HG02763 (cell line): Measurements from ENCODE around the gene AP5B1.
"Not testable (repeated sequence)": the region's sequence is repeated elsewhere in the genome, so short reads cannot be mapped to it uniquely, and the experiment has no call there.

Source experiments
- ATAC-seq: cut with Tn5 transposase; IDR thresholded peaks from one replicate; pipeline ENCODE4 v1.9.1; 2021; ENCODE audit warnings: mild to moderate bottlenecking, moderate library complexity; ENCODE audit not compliant: unreplicated experiment

The AP5B1 gene

DNA sequence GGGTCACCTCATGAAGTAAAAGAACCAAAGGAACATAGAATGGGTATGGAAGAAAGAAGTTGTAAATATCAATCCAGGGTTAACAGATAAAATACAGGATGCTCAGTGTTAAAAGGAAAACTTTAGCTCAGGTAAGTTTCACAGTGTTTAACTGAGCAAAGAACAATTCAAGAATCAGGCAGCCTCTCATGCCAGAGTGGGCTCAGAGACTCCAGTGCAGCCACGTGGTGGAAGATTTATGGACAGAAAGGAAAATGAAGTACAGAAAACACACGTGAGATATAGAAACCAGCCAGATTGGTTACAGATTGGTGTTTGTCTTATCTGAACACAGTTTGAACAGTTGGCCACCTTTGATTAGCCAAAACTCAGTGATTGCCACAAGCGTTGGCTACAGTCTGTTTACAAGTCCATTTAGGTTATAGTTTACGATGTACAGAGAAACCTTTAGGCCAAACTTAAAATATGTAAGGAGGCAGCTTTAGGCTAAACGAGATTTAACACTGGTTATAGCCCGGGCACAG is 9.1 kb downstream of the AP5B1 start:
- ATAC-seq, result no peak

DNA sequence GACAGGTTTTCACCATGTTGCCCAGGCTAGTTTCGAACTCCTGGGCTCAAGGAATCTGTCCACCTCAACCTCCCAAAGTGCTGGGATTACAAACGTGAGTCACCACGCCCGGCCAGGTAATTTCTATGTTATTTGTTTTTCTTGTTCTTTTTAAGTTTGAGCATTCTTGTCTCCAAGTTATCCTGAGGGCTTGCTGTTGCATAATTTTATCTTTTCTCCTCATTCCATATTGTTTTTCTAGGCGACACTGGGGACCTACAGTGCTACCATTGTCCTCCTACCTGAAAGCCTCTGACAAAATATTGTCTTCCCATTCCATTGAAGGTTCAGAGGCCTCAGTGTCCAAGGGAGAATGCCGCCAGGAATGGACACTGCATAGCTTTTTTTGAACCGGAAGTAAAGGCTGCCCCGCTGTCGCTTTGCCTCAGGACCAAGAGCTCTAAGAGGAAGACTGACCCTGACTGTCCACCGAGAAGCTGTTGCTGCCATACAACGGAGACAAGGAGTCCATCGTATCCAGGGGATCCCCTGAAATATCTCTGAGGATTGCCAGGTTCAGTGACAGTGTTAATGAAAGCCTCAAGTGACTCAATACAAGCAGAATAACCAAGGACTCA is 9.7 kb downstream of the AP5B1 start:
- ATAC-seq, result no peak

- ATAC-seq, result not testable (repeated sequence)
These were observed 13.0 kb downstream of the AP5B1 start for GRCh38 chr11:65767806-65768205.

- ATAC-seq, result no peak
These were observed 13.4 kb downstream of the AP5B1 start for GRCh38 chr11:65767406-65767805.

GRCh38 chr11:65766535-65766934 is 14.2 kb downstream of the AP5B1 start:
- ATAC-seq, result no peak

DNA sequence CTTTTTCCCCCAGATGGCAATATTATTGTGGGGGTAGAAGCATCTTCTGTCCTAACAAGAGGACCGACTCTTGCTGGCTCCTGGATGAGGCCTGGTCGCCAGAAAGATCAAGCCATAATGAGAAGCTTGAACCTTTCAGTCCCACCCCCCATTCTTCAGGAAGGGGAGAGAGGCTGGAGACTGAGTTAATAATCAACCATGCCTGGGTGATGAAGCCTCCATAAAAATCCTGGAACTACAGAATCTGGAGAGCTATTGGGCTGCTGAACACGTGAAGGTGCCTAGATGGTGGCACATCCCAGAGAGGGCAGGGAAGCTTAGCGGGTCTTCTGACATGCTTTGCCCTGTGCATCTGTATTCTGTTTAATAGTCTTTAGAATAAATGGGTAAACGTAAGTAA is 16.3 kb downstream of the AP5B1 start:
- no peak for ATAC-seq

DNA sequence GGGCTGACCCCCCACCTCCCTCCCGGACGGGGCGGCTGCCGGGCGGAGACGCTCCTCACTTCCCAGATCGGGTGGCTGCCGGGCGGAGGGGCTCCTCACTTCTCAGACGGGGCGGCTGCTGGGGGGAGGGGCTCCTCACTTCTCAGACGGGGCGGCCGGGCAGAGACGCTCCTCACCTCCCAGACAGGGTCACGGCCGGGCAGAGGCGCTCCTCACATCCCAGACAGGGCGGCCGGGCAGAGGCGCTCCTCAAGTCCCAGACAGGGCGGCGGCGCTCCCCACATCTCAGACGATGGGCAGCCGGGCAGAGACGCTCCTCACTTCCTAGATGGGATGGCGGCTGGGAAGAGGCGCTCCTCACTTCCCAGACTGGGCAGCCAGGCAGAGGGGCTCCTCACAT is 18.0 kb downstream of the AP5B1 start:
- ATAC-seq, result not testable (repeated sequence)

- ATAC-seq, result not testable (repeated sequence)
These were observed 18.6 kb downstream of the AP5B1 start for GRCh38 chr11:65762169-65762568.

DNA sequence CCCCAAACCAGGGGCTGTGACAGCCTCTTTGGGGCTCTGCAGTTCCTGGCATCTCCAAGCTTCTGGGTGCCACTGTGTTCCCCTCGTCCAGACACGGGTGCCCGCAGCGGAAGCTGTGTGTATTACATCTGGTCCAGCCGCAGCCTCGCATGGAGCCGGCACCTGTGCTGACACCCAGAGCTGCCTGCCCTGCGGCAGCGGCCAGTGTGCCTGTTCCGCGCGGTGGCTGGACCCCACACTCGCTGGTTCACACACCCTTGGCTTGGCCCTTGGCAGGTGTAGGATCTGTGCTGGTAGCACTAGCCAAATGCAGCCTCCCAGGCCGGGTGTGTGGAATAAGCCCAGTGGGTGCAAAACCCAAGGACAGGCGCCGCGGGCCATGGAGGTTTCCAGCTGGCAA is 35.7 kb downstream of the AP5B1 start:
- no peak for ATAC-seq

- no peak for ATAC-seq
These were observed 36.1 kb downstream of the AP5B1 start for GRCh38 chr11:65744699-65745042.

DNA sequence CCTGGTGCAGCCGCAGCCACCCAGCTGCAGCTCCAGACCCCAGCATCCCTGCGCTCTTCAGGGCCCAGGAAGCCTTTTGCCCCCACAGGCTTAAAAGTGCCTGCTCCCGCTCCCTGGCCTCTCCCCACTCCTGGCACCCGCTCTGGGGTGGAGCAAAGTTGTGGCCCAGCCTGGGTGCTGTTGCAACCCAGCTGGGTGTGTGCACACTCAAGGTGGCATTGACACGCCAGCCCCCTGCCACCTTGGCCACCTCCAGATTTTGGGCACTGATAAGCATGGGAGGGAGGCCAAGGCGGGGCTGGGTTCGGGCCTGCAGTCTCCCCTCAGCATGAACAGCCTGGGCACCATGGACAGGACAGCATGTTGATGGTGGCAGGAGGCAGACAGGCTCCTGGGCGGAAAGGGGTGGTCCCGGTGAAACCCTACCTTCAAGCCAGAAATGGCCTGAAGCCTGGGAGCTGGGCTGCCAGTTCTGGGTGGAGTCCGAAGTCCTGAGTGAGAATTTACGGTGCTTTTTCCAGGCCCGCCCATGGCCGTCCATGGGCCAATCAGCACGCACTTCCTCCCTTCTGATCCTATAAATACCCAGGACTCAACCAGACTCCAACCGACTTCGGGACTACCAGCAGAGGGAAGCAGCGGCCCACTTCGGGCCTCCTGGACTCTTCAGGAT is 36.6 kb downstream of the AP5B1 start:
- no peak for ATAC-seq

DNA sequence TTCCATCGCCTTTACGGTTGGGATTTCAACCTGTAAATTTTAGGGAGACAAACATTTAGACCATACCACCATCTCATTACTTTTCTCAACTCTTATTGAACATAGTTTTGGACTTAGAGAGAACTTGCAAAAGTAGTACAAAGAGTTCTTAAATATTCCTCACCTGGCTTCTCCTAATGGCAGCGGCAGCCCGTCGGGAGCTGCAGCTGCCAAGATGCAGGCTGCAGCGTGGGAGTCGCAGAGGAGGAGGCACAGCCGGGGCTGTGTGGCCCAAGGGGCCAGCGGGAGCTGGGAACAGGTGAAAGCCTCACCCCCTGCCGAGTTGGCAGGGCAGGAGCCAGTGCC is 37.1 kb downstream of the AP5B1 start:
- ATAC-seq, result no peak

DNA sequence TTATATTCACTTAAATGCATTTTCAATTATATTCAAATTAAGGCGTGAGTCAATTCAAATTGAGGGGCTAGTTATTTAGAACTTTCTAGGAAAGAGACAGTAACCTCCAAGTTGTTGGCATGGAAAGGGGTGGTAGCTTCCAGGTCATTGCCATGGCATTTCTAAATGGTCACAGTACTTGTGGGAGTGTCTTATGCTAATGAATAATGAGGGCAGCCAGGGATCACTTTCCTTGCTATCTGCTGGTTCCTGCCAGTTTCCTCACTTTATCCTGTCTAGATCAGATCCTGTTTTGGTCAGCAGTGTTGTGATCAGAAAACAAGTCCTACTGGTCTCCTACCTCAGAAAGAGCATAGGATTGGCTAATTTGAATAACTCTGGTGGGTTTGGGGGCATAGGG is 38.4 kb downstream of the AP5B1 start:
- no peak for ATAC-seq

- no peak for ATAC-seq
These were observed 39.6 kb downstream of the AP5B1 start for GRCh38 chr11:65741185-65741584.

GRCh38 chr11:65739022-65739421 is 41.8 kb downstream of the AP5B1 start:
- no peak for ATAC-seq

- ATAC-seq, result no peak
These were observed 44.0 kb downstream of the AP5B1 start for GRCh38 chr11:65736810-65737209.

DNA sequence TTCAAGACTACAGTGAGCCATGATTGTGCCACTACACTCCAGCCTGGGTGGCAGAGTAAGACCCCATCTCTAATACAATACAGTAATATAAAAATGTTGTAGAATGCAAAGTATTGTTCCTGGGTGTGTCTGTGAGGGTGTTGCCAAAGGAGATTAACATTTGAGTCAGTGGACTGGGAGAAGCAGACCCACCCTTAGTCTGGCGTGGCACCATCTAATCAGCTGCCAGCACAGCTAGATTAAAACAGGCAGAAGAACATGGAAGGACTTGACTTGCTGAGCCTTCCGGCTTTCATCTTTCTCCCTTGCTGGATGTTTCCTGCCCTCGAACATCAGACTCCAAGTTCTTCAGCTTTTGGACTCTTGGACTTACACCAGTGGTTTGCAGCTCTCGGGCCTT is 45.7 kb downstream of the AP5B1 start:
- not testable (repeated sequence) for ATAC-seq

DNA sequence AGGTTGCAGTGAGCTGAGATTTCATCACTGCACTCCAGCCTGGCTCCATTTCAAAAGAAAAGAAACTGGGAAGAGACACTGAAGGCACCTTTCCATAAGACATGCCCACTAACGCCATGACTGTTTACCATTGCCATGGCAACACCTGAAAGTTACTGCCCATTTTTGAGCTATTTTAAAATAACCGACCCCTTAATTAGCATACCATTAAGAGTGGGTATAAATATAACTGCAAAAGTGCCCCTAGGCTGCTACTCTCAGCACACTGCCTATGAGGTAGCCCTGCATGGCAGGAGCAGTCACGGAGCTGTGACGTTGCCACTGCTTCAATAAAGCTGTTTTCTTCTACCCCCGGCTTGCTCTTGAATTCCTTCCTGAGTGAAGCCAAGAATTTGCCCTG is 50.3 kb downstream of the AP5B1 start:
- ATAC-seq, result no peak

DNA sequence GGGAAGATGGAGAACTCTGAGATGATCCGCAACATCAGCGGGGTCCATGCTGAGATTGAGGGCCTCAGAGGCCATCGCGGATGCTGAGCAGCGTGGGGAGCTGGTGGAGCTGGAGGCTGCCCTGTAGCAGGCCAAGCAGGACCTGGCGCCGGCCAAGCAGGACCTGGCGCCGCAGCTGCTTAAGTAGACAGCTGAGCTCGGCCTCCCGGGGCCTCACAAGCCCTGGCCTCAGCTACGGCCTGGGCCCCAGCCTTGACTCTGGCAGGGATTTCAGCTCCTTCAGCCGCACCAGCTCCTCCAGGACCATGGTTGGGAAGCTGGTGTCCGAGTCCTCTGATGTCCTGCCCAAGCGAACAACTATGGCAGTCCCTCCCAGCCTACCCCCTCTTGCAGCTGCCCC is 52.9 kb downstream of the AP5B1 start:
- no peak for ATAC-seq

DNA sequence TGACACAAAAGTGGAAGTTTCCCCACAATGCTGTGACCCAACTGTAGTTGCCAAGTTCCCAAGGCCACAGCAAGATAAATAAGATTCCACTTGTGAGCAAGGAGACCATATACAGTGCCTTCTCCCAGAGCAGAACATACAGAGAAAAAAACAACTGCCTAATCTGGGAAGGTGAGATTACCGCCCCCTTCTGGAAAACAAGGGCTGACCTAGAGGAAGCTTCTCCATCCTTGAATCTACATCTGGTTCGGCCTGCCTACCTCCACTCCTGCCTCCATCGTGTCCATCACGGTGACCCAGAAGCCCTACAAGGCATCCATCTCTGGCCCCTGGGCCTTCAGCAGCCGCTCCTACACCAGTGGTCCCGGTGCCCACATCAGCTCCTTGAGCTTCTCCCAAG is 54.1 kb downstream of the AP5B1 start:
- no peak for ATAC-seq
